CD14-positive monocyte (primary cell): ENCODE measurements around the gene SEMA7A. TPM values are rescaled to one million over a fixed set of nuclear protein-coding genes. Genes with fewer than 3 reads are reported as not detected.
A peak's percentile ranks its signal among the peaks of the same experiment; 100 is the strongest.

Experiments
- DNase-seq, 3 donors: peaks; one replicate each; pipeline ENCODE4 v3.0.0-alpha.2; 2011 to 2022
- H2AFZ ChIP-seq: 2 replicates; pipeline ENCODE4 v1.6.0; 2012; ENCODE audit warnings: mild to moderate bottlenecking, low read depth, low read length, inconsistent platforms; ENCODE audit not compliant: insufficient read depth, poor library complexity, severe bottlenecking
- H3K27ac ChIP-seq, 2 donors: 1 replicate in 1 of 2; 2 replicates in 1 of 2; pipeline ENCODE4 v1.5.1; 2012 to 2013; ENCODE audit warnings: low read length in 2 of 2, control low read depth in 1 of 2, inconsistent platforms in 1 of 2, low read depth in 1 of 2, mild to moderate bottlenecking in 1 of 2
- H3K27me3 ChIP-seq, 2 donors: one replicate each; pipeline versions ENCODE4 v1.6.0 to v1.6.1; 2011 to 2013; ENCODE audit warnings: low read length in 2 of 2; ENCODE audit not compliant: control insufficient read depth in 2 of 2, insufficient read depth in 2 of 2
- H3K36me3 ChIP-seq, 2 donors: replicated peaks in 1 of 2; 1 replicate in 1 of 2; 2 replicates in 1 of 2; pipeline versions ENCODE4 v1.5.1 to v1.6.1; 2012 to 2013; ENCODE audit warnings: low read length in 2 of 2, control low read depth in 1 of 2, inconsistent platforms in 1 of 2, mild to moderate bottlenecking in 1 of 2; ENCODE audit not compliant: insufficient read depth in 2 of 2, control insufficient read depth in 1 of 2
- H3K4me1 ChIP-seq, 2 donors: 1 replicate in 1 of 2; 2 replicates in 1 of 2; pipeline versions ENCODE4 v1.5.1 to v1.6.1; 2012 to 2013; ENCODE audit warnings: low read length in 2 of 2, control low read depth in 1 of 2, inconsistent platforms in 1 of 2, mild to moderate bottlenecking in 1 of 2, moderate library complexity in 1 of 2; ENCODE audit not compliant: insufficient read depth in 2 of 2, control insufficient read depth in 1 of 2
- H3K4me2 ChIP-seq: replicated peaks from 2 replicates; pipeline ENCODE3; 2012; ENCODE audit warnings: low read length, moderate library complexity, mild to moderate bottlenecking; ENCODE audit not compliant: poor library complexity, severe bottlenecking; ENCODE audit errors: extremely low read depth
- H3K4me3 ChIP-seq, 3 experiments: fragments of 200-600 bp in 1 of 3; sonication (generic) in 1 of 3; replicated peaks in 1 of 3; 1 replicate in 2 of 3; 2 replicates in 1 of 3; pipeline ENCODE4 v1.5.1; 2011 to 2013; ENCODE audit warnings: low read length in 3 of 3, mild to moderate bottlenecking in 3 of 3, control low read depth in 2 of 3, low read depth in 2 of 3, inconsistent platforms in 1 of 3, moderate library complexity in 1 of 3
- H3K79me2 ChIP-seq: 2 replicates; pipeline ENCODE4 v1.6.0; 2012; ENCODE audit warnings: mild to moderate bottlenecking, control low read depth, inconsistent platforms, low read length, moderate library complexity; ENCODE audit not compliant: insufficient read depth
- H3K9ac ChIP-seq: 2 replicates; pipeline ENCODE4 v1.6.0; 2017; ENCODE audit warnings: low read length, mild to moderate bottlenecking; ENCODE audit not compliant: insufficient read depth, poor library complexity, severe bottlenecking
- H3K9me3 ChIP-seq, 2 donors: replicated peaks in 1 of 2; 1 replicate in 1 of 2; 2 replicates in 1 of 2; pipeline versions ENCODE4 v1.5.1 to v1.6.1; 2012 to 2013; ENCODE audit warnings: low read length in 2 of 2, control low read depth in 1 of 2; ENCODE audit not compliant: control insufficient read depth in 1 of 2, insufficient read depth in 1 of 2
- H4K20me1 ChIP-seq: 2 replicates; pipeline ENCODE4 v1.6.0; 2012; ENCODE audit warnings: mild to moderate bottlenecking, low read length, control low read depth, moderate library complexity; ENCODE audit not compliant: insufficient read depth
- H3K27ac Mint-ChIP-seq, 7 donors: one replicate each; pipeline ENCODE4 v1.8.0; 2020; ENCODE audit warnings: mild to moderate bottlenecking in 7 of 7, mixed read lengths in 7 of 7, moderate library complexity in 6 of 7, inconsistent platforms in 2 of 7
- H3K27me3 Mint-ChIP-seq, 3 donors: one replicate each; pipeline ENCODE4 v1.8.0; 2021 to 2022; ENCODE audit warnings: low read depth in 3 of 3, mild to moderate bottlenecking in 3 of 3, mixed read lengths in 3 of 3, moderate library complexity in 3 of 3, inconsistent platforms in 1 of 3
- H3K36me3 Mint-ChIP-seq, 2 donors: one replicate each; pipeline ENCODE4 v1.8.0; 2020; ENCODE audit warnings: mixed read lengths in 2 of 2, inconsistent platforms in 1 of 2, mild to moderate bottlenecking in 1 of 2
- H3K4me1 Mint-ChIP-seq: one replicate; pipeline ENCODE4 v1.8.0; 2020; ENCODE audit warnings: mild to moderate bottlenecking, mixed read lengths
- H3K4me3 Mint-ChIP-seq, 2 donors: one replicate each; pipeline ENCODE4 v1.8.0; 2020; ENCODE audit warnings: mild to moderate bottlenecking in 2 of 2, mixed read lengths in 2 of 2, moderate library complexity in 1 of 2
- H3K9me3 Mint-ChIP-seq, 7 donors: one replicate each; pipeline ENCODE4 v1.8.0; 2020 to 2022; ENCODE audit warnings: mixed read lengths in 7 of 7, mild to moderate bottlenecking in 6 of 7, moderate library complexity in 6 of 7, inconsistent platforms in 2 of 7
- CTCF ChIP-seq: fragments of 200-600 bp; IDR thresholded peaks from one replicate; pipeline ENCODE4 v1.8.0; 2022; ENCODE audit warnings: antibody characterized with exemption, mild to moderate bottlenecking
- WGBS: methylation state at CpG from one replicate; pipeline ENCODE4 v1.1.5; 2013; ENCODE audit warnings: missing lambda C conversion rate; ENCODE audit not compliant: insufficient coverage; 5-methylcytosine and 5-hydroxymethylcytosine counted together
- intact Hi-C, 2 donors: fragments of 100-400 bp; cut with micrococcal nuclease; formaldehyde crosslinking; loops; one replicate each; pipeline versions ENCODE4 v1.15.0 to v1.15.1; 2023
- polyA plus RNA-seq, 3 donors: library from polyadenylated mRNA; depleted of rRNA in 1 of 3; unstranded in 2 of 3; stranded (reverse) in 1 of 3; fragments of 300-500 nt in 2 of 3; fragments of >200 nt in 1 of 3; fragmentation: Illumina TruSeq in 2 of 3; gene quantifications; 1 replicate in 2 of 3; 2 replicates in 1 of 3; pipeline ENCODE4 v1.2.3, GENCODE V29; 2012 to 2021

Gene SEMA7A
- polyA plus RNA-seq, 3 donors: 0.04 to 4.8 (median 0.15) TPM

- DNase-seq: peak; percentile 12 to 59 (median 42)
- Mint-ChIP-seq H3K4me3 (peak overlapping the region in 1 of 2 donors; percentile 39), H3K27me3 (peaks cover 25 to 39% (median 27%) of the 10 kb centered on the region in 3 donors), H3K36me3 (peaks cover 0 to 9% of the 10 kb centered on the region in 2 donors), H3K4me1 (peaks cover 37% of the 10 kb centered on the region), H3K9me3 (peaks cover 0 to 17% (median 0%) of the 10 kb centered on the region in 7 donors), H3K27ac (peak overlapping the region in 5 of 7 donors; percentile 23 to 71 (median 45))
- Histone ChIP-seq H3K9me3 (peaks cover 0 to 7% of the 10 kb centered on the region in 2 donors), H3K4me3 (no peak overlapping the region), H3K9ac (peak overlapping the region; percentile 15), H3K4me1 (peaks cover 34 to 42% of the 10 kb centered on the region in 2 donors), H4K20me1 (no peaks in the 10 kb centered on the region), H3K4me2 (peak overlapping the region; percentile 28), H2AFZ (peak overlapping the region; percentile 27), H3K36me3 (no peaks in the 10 kb centered on the region), H3K27ac (peak overlapping the region; percentile 37 to 56), H3K79me2 (no peaks in the 10 kb centered on the region), H3K27me3 (peaks cover 16 to 28% of the 10 kb centered on the region in 2 donors)
- WGBS: 57% methylated on average over 11 of the region's 14 CpGs
- TF ChIP-seq CTCF: no peak
- intact Hi-C loops: no loop called here
Measured at GRCh38 chr15:74428970-74429780, 4.6 kb downstream of the SEMA7A start.

GRCh38 chr15:74428442-74428787, 5.3 kb downstream of the SEMA7A start:
- Histone ChIP-seq H3K27me3 (peaks cover 16 to 28% of the 10 kb centered on the region in 2 donors), H3K9me3 (peaks cover 0 to 7% of the 10 kb centered on the region in 2 donors), H4K20me1 (no peaks in the 10 kb centered on the region), H3K27ac (peak overlapping the region in 1 of 2 donors; percentile 56), H3K9ac (peak overlapping the region; percentile 15), H2AFZ (peak overlapping the region; percentile 14), H3K79me2 (no peaks in the 10 kb centered on the region), H3K36me3 (no peaks in the 10 kb centered on the region), H3K4me3 (no peak overlapping the region), H3K4me2 (peak overlapping the region; percentile 11), H3K4me1 (peaks cover 31 to 37% of the 10 kb centered on the region in 2 donors)
- peaks cover 0 to 17% (median 0%) of the 10 kb centered on the region in 7 donors for H3K9me3 Mint-ChIP-seq
- 40% methylated on average over 3 of the region's 5 CpGs for WGBS
- peak overlapping the region; percentile 29 to 54 for H3K4me3 Mint-ChIP-seq
- intact Hi-C loops: no loop called here
- no peak for TF ChIP-seq CTCF
- H3K36me3 Mint-ChIP-seq: peaks cover 0 to 9% of the 10 kb centered on the region in 2 donors
- H3K27ac Mint-ChIP-seq: peak overlapping the region in 5 of 7 donors; percentile 17 to 58 (median 23)
- DNase-seq: peak in 1 of 3 donors; percentile 15
- peaks cover 34% of the 10 kb centered on the region for H3K4me1 Mint-ChIP-seq
- peaks cover 25 to 37% (median 30%) of the 10 kb centered on the region in 3 donors for H3K27me3 Mint-ChIP-seq
